H1 (cell line): ENCODE data around the gene MITF. TPM values are rescaled to one million over a fixed set of nuclear protein-coding genes. Genes with fewer than 3 reads are reported as not detected.

Experiments used
- CTCF ChIA-PET: fragments of 300-600 bp; sonication (Branson Sonifier 250); formaldehyde crosslinking; loops from one replicate; lab custom pipeline; 2021; ENCODE audit not compliant: partially characterized antibody; lab: Charles Lee
- POLR2A ChIA-PET: fragments of 300-600 bp; sonication (Branson Sonifier 250); formaldehyde crosslinking; loops from one replicate; lab custom pipeline; 2021; ENCODE audit warnings: inconsistent platforms; ENCODE audit not compliant: partially characterized antibody; lab: Charles Lee
- DNase-seq, 2 experiments: peaks; one replicate each; pipeline versions ENCODE4 v3.0.0 to v3.0.0-alpha.2; 2010 to 2022; ENCODE audit warnings: low spot score in 2 of 2, low read depth in 1 of 2, mixed read lengths in 1 of 2
- FAIRE-seq: peaks from 2 replicates; lab custom pipeline; 2011; peaks lifted over from hg19 to GRCh38; lab: Jason Lieb, UNC
- H2AFZ ChIP-seq: 2 replicates; pipeline ENCODE4 v1.8.1; 2012; ENCODE audit warnings: low read length, inconsistent platforms
- H2AK5ac ChIP-seq: 2 replicates; pipeline ENCODE4 v1.6.1; 2013; ENCODE audit warnings: low read depth, low read length
- H2BK120ac ChIP-seq: replicated peaks from 2 replicates; pipeline ENCODE3; 2013; ENCODE audit warnings: low read depth, low read length, inconsistent platforms
- H2BK12ac ChIP-seq: 2 replicates; pipeline ENCODE4 v1.6.1; 2013; ENCODE audit warnings: low read depth, low read length
- H2BK15ac ChIP-seq: 2 replicates; pipeline ENCODE4 v1.6.1; 2013; ENCODE audit warnings: low read length
- H2BK20ac ChIP-seq: 2 replicates; pipeline ENCODE4 v1.6.1; 2013; ENCODE audit warnings: low read length
- H2BK5ac ChIP-seq: 2 replicates; pipeline ENCODE4 v1.6.1; 2013; ENCODE audit warnings: low read depth, low read length
- H3K14ac ChIP-seq: 2 replicates; pipeline ENCODE4 v1.6.1; 2013; ENCODE audit warnings: inconsistent platforms; ENCODE audit not compliant: insufficient read length
- H3K18ac ChIP-seq: 2 replicates; pipeline ENCODE4 v1.6.1; 2013; ENCODE audit warnings: low read length; ENCODE audit errors: extremely low read depth
- H3K23ac ChIP-seq: 2 replicates; pipeline ENCODE4 v1.6.1; 2013; ENCODE audit warnings: inconsistent platforms; ENCODE audit not compliant: insufficient read length
- H3K23me2 ChIP-seq: 2 replicates; pipeline ENCODE4 v1.6.1; 2013; ENCODE audit warnings: low read depth, low read length
- H3K27ac ChIP-seq: 2 replicates; pipeline ENCODE4 v1.6.1; 2011; ENCODE audit warnings: low read depth, low read length, inconsistent platforms
- H3K27me3 ChIP-seq, 4 experiments: replicated peaks in 1 of 4; 1 replicate in 1 of 4; 2 replicates in 3 of 4; pipeline versions ENCODE4 v1.6.1 to v1.8.1; 2011 to 2013; ENCODE audit warnings: low read length in 3 of 4, mild to moderate bottlenecking in 3 of 4, inconsistent platforms in 2 of 4, mixed read lengths in 2 of 4, moderate library complexity in 1 of 4; ENCODE audit not compliant: control insufficient read depth in 3 of 4, insufficient read depth in 3 of 4; ENCODE audit errors: extremely low read depth in 1 of 4
- H3K36me3 ChIP-seq, 4 experiments: 2 replicates each; pipeline versions ENCODE4 v1.6.1 to v1.8.1; 2011 to 2013; ENCODE audit warnings: mild to moderate bottlenecking in 4 of 4, low read length in 3 of 4, moderate library complexity in 2 of 4, control low read depth in 1 of 4, inconsistent platforms in 1 of 4; ENCODE audit not compliant: insufficient read depth in 4 of 4, control insufficient read depth in 2 of 4
- H3K4ac ChIP-seq: replicated peaks from 2 replicates; pipeline ENCODE3; 2013; ENCODE audit warnings: low read length, low read depth, mixed read lengths, inconsistent platforms; ENCODE audit not compliant: insufficient read length
- H3K4me1 ChIP-seq, 4 experiments: replicated peaks in 1 of 4; 1 replicate in 1 of 4; 2 replicates in 3 of 4; pipeline versions ENCODE4 v1.6.1 to v1.8.1; 2011 to 2013; ENCODE audit warnings: low read length in 3 of 4, inconsistent platforms in 2 of 4, mixed read lengths in 1 of 4; ENCODE audit not compliant: insufficient read depth in 4 of 4, control insufficient read depth in 3 of 4
- H3K4me2 ChIP-seq, 2 experiments: 2 replicates each; pipeline versions ENCODE4 v1.6.1 to v1.8.1; 2011 to 2013; ENCODE audit warnings: low read depth in 2 of 2, low read length in 2 of 2, control low read depth in 1 of 2, inconsistent platforms in 1 of 2, mild to moderate bottlenecking in 1 of 2; ENCODE audit not compliant: insufficient read depth in 1 of 2
- H3K4me3 ChIP-seq, 4 experiments: fragments of 200-600, 300-600 bp in 1 of 4; sonication (generic), shearing (Covaris generic), sonication (Bioruptor Twin) in 1 of 4; 2 replicates each; pipeline versions ENCODE4 v1.5.1 to v1.8.1; 2011 to 2016; ENCODE audit warnings: low read length in 4 of 4, low read depth in 3 of 4, control low read depth in 2 of 4, inconsistent platforms in 2 of 4, mild to moderate bottlenecking in 2 of 4, mixed read lengths in 1 of 4, moderate library complexity in 1 of 4; ENCODE audit not compliant: insufficient read depth in 2 of 4; ENCODE audit errors: extremely low read depth in 1 of 4
- H3K56ac ChIP-seq: replicated peaks from 2 replicates; pipeline ENCODE3; 2013; ENCODE audit warnings: low read depth, mild to moderate bottlenecking, mixed read lengths, low read length, inconsistent platforms; ENCODE audit not compliant: insufficient read length
- H3K79me1 ChIP-seq: 2 replicates; pipeline ENCODE4 v1.6.1; 2013; ENCODE audit warnings: low read depth, low read length, control low read depth
- H3K79me2 ChIP-seq, 2 experiments: 2 replicates each; pipeline versions ENCODE4 v1.6.1 to v1.8.1; 2012 to 2013; ENCODE audit warnings: low read length in 2 of 2, mild to moderate bottlenecking in 2 of 2, inconsistent platforms in 1 of 2; ENCODE audit not compliant: insufficient read depth in 2 of 2, control insufficient read depth in 1 of 2
- H3K9ac ChIP-seq, 4 experiments: replicated peaks in 1 of 4; 1 replicate in 1 of 4; 2 replicates in 3 of 4; pipeline versions ENCODE4 v1.6.1 to v1.8.1; 2011 to 2013; ENCODE audit warnings: low read depth in 3 of 4, low read length in 3 of 4, control low read depth in 2 of 4, mild to moderate bottlenecking in 2 of 4, moderate library complexity in 2 of 4, inconsistent platforms in 1 of 4; ENCODE audit errors: extremely low read depth in 1 of 4
- H3K9me3 ChIP-seq, 2 experiments: 2 replicates each; pipeline versions ENCODE4 v1.6.1 to v1.8.1; 2012 to 2013; ENCODE audit warnings: mild to moderate bottlenecking in 2 of 2, moderate library complexity in 2 of 2, control low read depth in 1 of 2, inconsistent platforms in 1 of 2, low read depth in 1 of 2, low read length in 1 of 2, mixed read lengths in 1 of 2; ENCODE audit not compliant: insufficient read depth in 2 of 2
- H4K20me1 ChIP-seq, 2 experiments: replicated peaks in 1 of 2; 2 replicates each; pipeline versions ENCODE3 to v1.8.1; 2011 to 2013; ENCODE audit warnings: inconsistent platforms in 2 of 2, low read length in 2 of 2, mild to moderate bottlenecking in 1 of 2; ENCODE audit not compliant: insufficient read depth in 2 of 2, control insufficient read depth in 1 of 2
- H4K5ac ChIP-seq: 2 replicates; pipeline ENCODE4 v1.6.1; 2013; ENCODE audit warnings: low read length, low read depth, mixed read lengths, inconsistent platforms; ENCODE audit not compliant: insufficient read length
- H4K8ac ChIP-seq: 2 replicates; pipeline ENCODE4 v1.8.0; 2013; ENCODE audit warnings: mild to moderate bottlenecking, moderate library complexity, low read length, inconsistent platforms; ENCODE audit not compliant: insufficient read depth; ENCODE audit errors: extremely low read depth
- H4K91ac ChIP-seq: replicated peaks from 2 replicates; pipeline ENCODE3; 2013; ENCODE audit warnings: low read length, mixed read lengths, inconsistent platforms; ENCODE audit not compliant: insufficient read length
- EZH2 ChIP-seq: fragments of 200-600 bp; sonication (generic); IDR thresholded peaks from 2 replicates; pipeline ENCODE4 v1.7.1; 2012; ENCODE audit warnings: low read depth, mild to moderate bottlenecking, moderate library complexity, low read length, inconsistent platforms; ENCODE audit not compliant: severe bottlenecking
- JUN ChIP-seq: IDR thresholded peaks from 2 replicates; pipeline ENCODE4 v1.6.1; 2011; ENCODE audit warnings: low read depth, mild to moderate bottlenecking, improper control_type of control experiment, low read length
- KDM1A ChIP-seq: fragments of 200-600, 300-600 bp; sonication (generic); IDR thresholded peaks from 2 replicates; pipeline ENCODE4 v1.7.1; 2016; ENCODE audit warnings: mild to moderate bottlenecking, low read length, borderline replicate concordance
- PHF8 ChIP-seq: fragments of 200-600 bp; sonication (generic); conservative IDR thresholded peaks from 2 replicates; pipeline ENCODE4 v1.7.1; 2012; ENCODE audit warnings: low read depth, mild to moderate bottlenecking, inconsistent platforms, low read length, moderate library complexity
- POLR2A ChIP-seq, 2 experiments: IDR thresholded peaks; 1 replicate in 1 of 2; 2 replicates in 1 of 2; pipeline ENCODE4 v1.6.1; 2011; ENCODE audit warnings: low read depth in 2 of 2, low read length in 2 of 2, mild to moderate bottlenecking in 2 of 2; ENCODE audit errors: control extremely low read depth in 1 of 2
- YY1 ChIP-seq: IDR thresholded peaks from 2 replicates; pipeline ENCODE4 v1.6.1; 2011; ENCODE audit warnings: low read depth, mild to moderate bottlenecking, low read length
- polyA plus RNA-seq, 7 experiments: library from polyadenylated mRNA; depleted of rRNA in 3 of 7; stranded (reverse) in 5 of 7; unstranded in 2 of 7; fragments of >200 nt in 5 of 7; fragments of 200-250 nt in 2 of 7; gene quantifications; 1 replicate in 5 of 7; 2 replicates in 1 of 7; 4 replicates in 1 of 7; pipeline versions ENCODE4 v1.2.1 to v1.2.3, GENCODE V29; 2011 to 2013; ENCODE audit warnings: missing spikeins in 2 of 7, mixed read lengths in 2 of 7
- total RNA-seq: library from RNA; stranded (reverse); fragmentation: NEBNext Ultra II Directional; extraction: Animal tissue kit (Norgen Biotek cat#: 25700); gene quantifications from 2 replicates; pipeline ENCODE4 v1.2.1, GENCODE V29; 2021
- TF ChIP-seq, protein P1 (sequence below): IDR thresholded peaks from 2 replicates; pipeline ENCODE4 v1.6.1; 2011; ENCODE audit warnings: low read depth, mild to moderate bottlenecking, low read length; ENCODE audit not compliant: insufficient read depth
- TF ChIP-seq, protein P2 (sequence below): IDR thresholded peaks from 2 replicates; pipeline ENCODE4 v1.6.1; 2012; ENCODE audit warnings: inconsistent platforms

The MITF gene
- total and polyA plus RNA-seq, 2 of the 8 experiments (the other 6 are each of a cell fraction or from before 2014, with no cell fraction given) = 0.53 to 1.4 TPM

DNA sequence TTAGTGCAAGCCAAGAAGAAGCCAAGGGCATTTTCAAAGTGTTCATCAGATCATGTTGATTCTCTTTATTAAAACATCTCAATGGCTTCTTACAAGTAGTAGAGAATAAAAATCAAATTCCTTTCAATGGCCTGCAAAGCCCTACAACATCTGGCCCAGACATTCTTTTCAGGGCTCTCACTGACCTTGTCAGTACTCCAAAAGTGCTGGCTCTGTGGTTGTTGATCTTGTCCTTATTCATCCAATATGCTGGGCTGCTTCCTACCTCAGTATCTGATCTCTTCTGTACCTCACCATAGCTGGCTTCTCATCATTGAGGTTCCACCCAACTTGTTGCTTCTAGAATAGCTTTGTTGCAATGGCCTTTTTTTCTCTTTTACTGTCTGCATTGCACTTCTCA, 186.2 kb downstream of the MITF start:
- H3K14ac ChIP-seq = no peak overlapping the region
- FAIRE-seq = no peak
- TF ChIP-seq YY1 (no peak), PHF8 (no peak), POLR2A (IDR thresholded peaks at IDR 0.05; ENCODE audit: control extremely low read depth in 1 of 2, low read depth in 2 of 2, low read length in 2 of 2) (no peak), EZH2 (no peak), JUN (no peak), KDM1A (no peak)
- TF ChIP-seq, protein P1, sequence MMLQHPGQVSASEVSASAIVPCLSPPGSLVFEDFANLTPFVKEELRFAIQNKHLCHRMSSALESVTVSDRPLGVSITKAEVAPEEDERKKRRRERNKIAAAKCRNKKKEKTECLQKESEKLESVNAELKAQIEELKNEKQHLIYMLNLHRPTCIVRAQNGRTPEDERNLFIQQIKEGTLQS = no peak
- TF ChIP-seq, protein P2, sequence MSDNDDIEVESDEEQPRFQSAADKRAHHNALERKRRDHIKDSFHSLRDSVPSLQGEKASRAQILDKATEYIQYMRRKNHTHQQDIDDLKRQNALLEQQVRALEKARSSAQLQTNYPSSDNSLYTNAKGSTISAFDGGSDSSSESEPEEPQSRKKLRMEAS = no peak
- H2AK5ac ChIP-seq = no peak overlapping the region
- no peak overlapping the region for H3K18ac ChIP-seq
- DNase-seq = no peak
- H4K8ac ChIP-seq = no peak overlapping the region
- no peak overlapping the region for H2BK15ac ChIP-seq
- H3K36me3 ChIP-seq = no peaks in the 10 kb centered on the region
- no peak overlapping the region for H3K4me3 ChIP-seq
- no peaks in the 10 kb centered on the region for H3K79me2 ChIP-seq
- no peak overlapping the region for H2BK20ac ChIP-seq
- H3K56ac ChIP-seq = no peak overlapping the region
- no peak overlapping the region for H3K4me2 ChIP-seq
- no peak overlapping the region for H2BK5ac ChIP-seq
- H4K91ac ChIP-seq = no peak overlapping the region
- H3K27me3 ChIP-seq = no peaks in the 10 kb centered on the region
- POLR2A ChIA-PET = no interaction called here
- H4K20me1 ChIP-seq = no peaks in the 10 kb centered on the region
- CTCF ChIA-PET = interaction anchor here (1.1 kb wide), 1 partner anchor 139 kb away, joined by 3 read pairs; no protein-coding TSS in a partner anchor
- no peak overlapping the region for H3K27ac ChIP-seq
- no peak overlapping the region for H3K4ac ChIP-seq
- no peak overlapping the region for H2BK12ac ChIP-seq
- H3K4me1 ChIP-seq = no peaks in the 10 kb centered on the region
- no peaks in the 10 kb centered on the region for H3K23me2 ChIP-seq
- no peak overlapping the region for H3K23ac ChIP-seq
- H2AFZ ChIP-seq = no peak overlapping the region
- no peak overlapping the region for H3K9ac ChIP-seq
- H2BK120ac ChIP-seq = no peak overlapping the region
- no peaks in the 10 kb centered on the region for H3K9me3 ChIP-seq
- H4K5ac ChIP-seq = no peak overlapping the region
- H3K79me1 ChIP-seq = no peaks in the 10 kb centered on the region
